GM21737 (cell line): ENCODE data around the gene ADAM12.

Source experiments
- ATAC-seq: cut with Tn5 transposase; IDR thresholded peaks from one replicate; pipeline ENCODE4 v1.9.1; 2021; ENCODE audit warnings: mild to moderate bottlenecking, moderate library complexity; ENCODE audit not compliant: unreplicated experiment

The ADAM12 gene

GRCh38 chr10:126041804-126042231 is 346.5 kb downstream of the ADAM12 start:
- peak; percentile 99 for ATAC-seq

- ATAC-seq, result no peak
Measured at GRCh38 chr10:126041117-126041516, 347.2 kb downstream of the ADAM12 start.

GRCh38 chr10:126037946-126038345 is 350.3 kb downstream of the ADAM12 start:
- ATAC-seq, result no peak

GRCh38 chr10:126036515-126036914 is 351.8 kb downstream of the ADAM12 start:
- ATAC-seq, result no peak

- ATAC-seq, result no peak
Measured at GRCh38 chr10:126034586-126034985, 353.7 kb downstream of the ADAM12 start.

- no peak for ATAC-seq
Measured at GRCh38 chr10:126029999-126030398, 358.3 kb downstream of the ADAM12 start.

- no peak for ATAC-seq
Measured at GRCh38 chr10:126027692-126028091, 360.6 kb downstream of the ADAM12 start.

GRCh38 chr10:126022841-126023240 is 365.4 kb downstream of the ADAM12 start:
- no peak for ATAC-seq

- no peak for ATAC-seq
Measured at GRCh38 chr10:126021833-126022500, 366.3 kb downstream of the ADAM12 start.

GRCh38 chr10:126017961-126018560 is 370.2 kb downstream of the ADAM12 start:
- ATAC-seq, result no peak

- no peak for ATAC-seq
Measured at GRCh38 chr10:126016882-126017281, 371.4 kb downstream of the ADAM12 start.

- ATAC-seq, result no peak
Measured at GRCh38 chr10:126016156-126016805, 372.0 kb downstream of the ADAM12 start.

GRCh38 chr10:126015413-126015812 is 372.9 kb downstream of the ADAM12 start:
- ATAC-seq, result no peak

GRCh38 chr10:126014309-126014708 is 374.0 kb downstream of the ADAM12 start:
- no peak for ATAC-seq

GRCh38 chr10:126013489-126014281 is 374.6 kb downstream of the ADAM12 start:
- ATAC-seq, result no peak

- no peak for ATAC-seq
Measured at GRCh38 chr10:126012485-126012884, 375.8 kb downstream of the ADAM12 start.

- ATAC-seq, result no peak
Measured at GRCh38 chr10:126011995-126012394, 376.3 kb downstream of the ADAM12 start.

GRCh38 chr10:126009650-126010049 is 378.6 kb downstream of the ADAM12 start:
- ATAC-seq, result no peak

- ATAC-seq, result no peak
Measured at GRCh38 chr10:126006906-126007305, 381.4 kb downstream of the ADAM12 start.

- ATAC-seq, result no peak
Measured at GRCh38 chr10:126006264-126006663, 382.0 kb downstream of the ADAM12 start.

- no peak for ATAC-seq
Measured at GRCh38 chr10:126004752-126005151, 383.5 kb downstream of the ADAM12 start.
